NCI-H1694 (cell line): ENCODE data around the gene CARNS1.

Source experiments
- DNase-seq: peaks from one replicate; lab custom pipeline; 2025; lab: John Stamatoyannopoulos, UW

CARNS1 gene

GRCh38 chr11:67375320-67376055, 40.0 kb upstream of the CARNS1 start:
- DNase-seq: no peak

- no peak for DNase-seq
Measured at GRCh38 chr11:67376063-67376820, 39.2 kb upstream of the CARNS1 start.

GRCh38 chr11:67376873-67377808, 38.3 kb upstream of the CARNS1 start:
- DNase-seq: no peak

GRCh38 chr11:67378544-67378943, 36.9 kb upstream of the CARNS1 start:
- DNase-seq: no peak

GRCh38 chr11:67379061-67380058, 36.1 kb upstream of the CARNS1 start:
- DNase-seq: no peak

- DNase-seq: no peak
Measured at GRCh38 chr11:67381244-67381972, 34.1 kb upstream of the CARNS1 start.

- peak; percentile 58 for DNase-seq
Measured at GRCh38 chr11:67382276-67383136, 33.0 kb upstream of the CARNS1 start.

GRCh38 chr11:67384851-67385366, 30.6 kb upstream of the CARNS1 start:
- DNase-seq: no peak

- no peak for DNase-seq
Measured at GRCh38 chr11:67387069-67387468, 28.4 kb upstream of the CARNS1 start.

- no peak for DNase-seq
Measured at GRCh38 chr11:67387518-67387917, 28.0 kb upstream of the CARNS1 start.

- DNase-seq: no peak
Measured at GRCh38 chr11:67389477-67389876, 26.0 kb upstream of the CARNS1 start.

- DNase-seq: no peak
Measured at GRCh38 chr11:67390947-67391303, 24.6 kb upstream of the CARNS1 start.

- DNase-seq: peak; percentile 66
Measured at GRCh38 chr11:67391304-67392182, 23.9 kb upstream of the CARNS1 start, which contains the start of gene RAD9A. Gene RAD9A (plus strand): TSS chr11:67391986. CDS start chr11:67392045, 59 bp downstream.

- DNase-seq: no peak
Measured at GRCh38 chr11:67392183-67392715, 23.2 kb upstream of the CARNS1 start.

GRCh38 chr11:67393437-67393836, 22.0 kb upstream of the CARNS1 start:
- no peak for DNase-seq

GRCh38 chr11:67393990-67394389, 21.5 kb upstream of the CARNS1 start:
- no peak for DNase-seq

- DNase-seq: no peak
Measured at GRCh38 chr11:67395555-67396258, 19.8 kb upstream of the CARNS1 start.
